UCSD-AML1 (cell line): ENCODE data around the gene CHST2.
A peak's percentile ranks its signal among the peaks of the same experiment; 100 is the strongest.
"Not testable (repeated sequence)": the region's sequence is repeated elsewhere in the genome, so short reads cannot be mapped to it uniquely, and the experiment has no call there.

ENCODE experiments used
- DNase-seq: peaks from one replicate; lab custom pipeline; 2025; ENCODE audit not compliant: unreplicated experiment; lab: John Stamatoyannopoulos, UW

The CHST2 gene

GRCh38 chr3:143165211-143165610 lies 45.6 kb downstream of the CHST2 start:
- DNase-seq = no peak

GRCh38 chr3:143165612-143166285 lies 46.2 kb downstream of the CHST2 start:
- DNase-seq = not testable (repeated sequence)

- DNase-seq = no peak
Measured at GRCh38 chr3:143166376-143166775, 46.8 kb downstream of the CHST2 start.

GRCh38 chr3:143167969-143168854 lies 48.6 kb downstream of the CHST2 start:
- DNase-seq = peak; percentile 36

GRCh38 chr3:143168855-143169192 lies 49.3 kb downstream of the CHST2 start:
- DNase-seq = no peak

GRCh38 chr3:143170074-143170473 lies 50.5 kb downstream of the CHST2 start:
- DNase-seq = peak; percentile 30

- no peak for DNase-seq
Measured at GRCh38 chr3:143170676-143171075, 51.1 kb downstream of the CHST2 start.

GRCh38 chr3:143171141-143171980 lies 51.8 kb downstream of the CHST2 start:
- no peak for DNase-seq

GRCh38 chr3:143172062-143172794 lies 52.7 kb downstream of the CHST2 start:
- DNase-seq = no peak

- no peak for DNase-seq
Measured at GRCh38 chr3:143172795-143173145, 53.2 kb downstream of the CHST2 start.

- no peak for DNase-seq
Measured at GRCh38 chr3:143173242-143173641, 53.7 kb downstream of the CHST2 start.
